Measurements from ENCODE around the gene SCAF1. TPM values are rescaled to one million over a fixed set of nuclear protein-coding genes. Genes with fewer than 3 reads are reported as not detected.

SCAF1 gene
- total RNA-seq, 1 donor from 2014 or later = 89.9 TPM

- Mint-ChIP-seq H3K9me3 (no peaks in the 10 kb centered on the region), H3K27me3 (ENCODE audit: low read depth) (no peaks in the 10 kb centered on the region), H3K4me3 (peak overlapping the region; percentile 97), H3K27ac (peak overlapping the region; percentile 96), H3K36me3 (no peaks in the 10 kb centered on the region), H3K4me1 (peaks cover 66% of the 10 kb centered on the region)
- no peak for TF ChIP-seq CTCF (IDR thresholded peaks at IDR 0.05; ENCODE audit: unreplicated experiment)
- DNase-seq (ENCODE audit: low spot score in 2 of 2, unreplicated experiment in 2 of 2) = peak in 1 of 2 experiments; percentile 50
These were observed 2.5 kb upstream of the SCAF1 start for GRCh38 chr19:49639401-49640112.

- H3K4me1 Mint-ChIP-seq = peaks cover 65% of the 10 kb centered on the region
- H3K9me3 Mint-ChIP-seq = no peaks in the 10 kb centered on the region
- DNase-seq (ENCODE audit: low spot score in 2 of 2, unreplicated experiment in 2 of 2) = peak; percentile 99
- no peak for TF ChIP-seq CTCF (IDR thresholded peaks at IDR 0.05; ENCODE audit: unreplicated experiment)
- H3K27me3 Mint-ChIP-seq (ENCODE audit: low read depth) = no peaks in the 10 kb centered on the region
- H3K36me3 Mint-ChIP-seq = no peaks in the 10 kb centered on the region
- H3K27ac Mint-ChIP-seq = peak within 1 kb of the TSS; percentile 100
- H3K4me3 Mint-ChIP-seq = peak within 1 kb of the TSS; percentile 97
These were observed 1.7 kb upstream of the SCAF1 start, which contains the start of gene RRAS for GRCh38 chr19:49640113-49640898. TSS of gene RRAS (minus strand) at chr19:49640143. CDS start at chr19:49640098, 45 bp downstream.

GRCh38 chr19:49642492-49643035 lies 555 bp downstream of the SCAF1 start:
- no peaks in the 10 kb centered on the region for H3K27me3 Mint-ChIP-seq (ENCODE audit: low read depth)
- peak overlapping the region; percentile 99 for H3K27ac Mint-ChIP-seq
- H3K4me1 Mint-ChIP-seq = peaks cover 52% of the 10 kb centered on the region
- H3K9me3 Mint-ChIP-seq = no peaks in the 10 kb centered on the region
- H3K36me3 Mint-ChIP-seq = peaks cover 9% of the 10 kb centered on the region
- DNase-seq (ENCODE audit: low spot score in 2 of 2, unreplicated experiment in 2 of 2) = no peak
- peak overlapping the region; percentile 97 for H3K4me3 Mint-ChIP-seq
- no peak for TF ChIP-seq CTCF (IDR thresholded peaks at IDR 0.05; ENCODE audit: unreplicated experiment)

GRCh38 chr19:49643466-49643865 lies 1.5 kb downstream of the SCAF1 start:
- no peaks in the 10 kb centered on the region for H3K9me3 Mint-ChIP-seq
- no peaks in the 10 kb centered on the region for H3K27me3 Mint-ChIP-seq (ENCODE audit: low read depth)
- TF ChIP-seq CTCF (IDR thresholded peaks at IDR 0.05; ENCODE audit: unreplicated experiment) = no peak
- H3K36me3 Mint-ChIP-seq = peaks cover 9% of the 10 kb centered on the region
- DNase-seq (ENCODE audit: low spot score in 2 of 2, unreplicated experiment in 2 of 2) = no peak
- peak overlapping the region; percentile 97 for H3K4me3 Mint-ChIP-seq
- peak overlapping the region; percentile 99 for H3K27ac Mint-ChIP-seq
- H3K4me1 Mint-ChIP-seq = peaks cover 44% of the 10 kb centered on the region

- peaks cover 31% of the 10 kb centered on the region for H3K4me1 Mint-ChIP-seq
- H3K27me3 Mint-ChIP-seq (ENCODE audit: low read depth) = no peaks in the 10 kb centered on the region
- H3K36me3 Mint-ChIP-seq = peaks cover 9% of the 10 kb centered on the region
- no peak for TF ChIP-seq CTCF (IDR thresholded peaks at IDR 0.05; ENCODE audit: unreplicated experiment)
- no peak overlapping the region for H3K4me3 Mint-ChIP-seq
- peak overlapping the region; percentile 43 for H3K27ac Mint-ChIP-seq
- no peak for DNase-seq (ENCODE audit: low spot score in 2 of 2, unreplicated experiment in 2 of 2)
- H3K9me3 Mint-ChIP-seq = no peaks in the 10 kb centered on the region
These were observed 3.6 kb downstream of the SCAF1 start for GRCh38 chr19:49645592-49645991.
